HCT116 (cell line): ENCODE measurements around the gene EMP2. TPM values are rescaled to one million over a fixed set of nuclear protein-coding genes. Genes with fewer than 3 reads are reported as not detected.

Experiments
- ATAC-seq: fragments of 200-7000 bp; cut with Tn5 transposase; 2 replicates; pipeline ENCODE4 v1.9.1; 2020; ENCODE audit warnings: mild to moderate bottlenecking, moderate library complexity
- BruUV-seq: library from RNA; stranded (reverse); fragments of 400-500 nt; replicated peaks from 2 replicates; lab custom pipeline; 2021; lab: Mats Ljungman, UMichigan
- CTCF ChIA-PET: fragments of 300-600 bp; sonication (Branson Sonifier 250); formaldehyde crosslinking; loops from one replicate; lab custom pipeline; 2021; ENCODE audit warnings: antibody characterized with exemption; lab: Charles Lee
- POLR2A ChIA-PET: fragments of 300-600, 350-600 bp; sonication (Branson Sonifier 250); formaldehyde crosslinking; loops from one replicate; lab custom pipeline; 2021; ENCODE audit warnings: antibody characterized with exemption; lab: Charles Lee
- RAD21 ChIA-PET, 2 experiments: fragments of 300-600 bp; sonication (Branson Sonifier 250); formaldehyde crosslinking; loops; one replicate each; lab custom pipeline; 2023; ENCODE audit warnings: low total read pairs in 2 of 2; ENCODE audit not compliant: uncharacterized antibody in 2 of 2, unreplicated experiment in 2 of 2, low non-redundant PET in 1 of 2; lab: Charles Lee
- DNase-seq: peaks from one replicate; pipeline ENCODE4 v3.0.0-alpha.2; 2010; ENCODE audit warnings: low read depth, low spot score
- H2AFZ ChIP-seq: fragments of 200-600 bp; shearing (Covaris generic), sonication (generic); 2 replicates; pipeline ENCODE4 v1.6.1; 2017; ENCODE audit warnings: low read depth, mixed run types, mixed read lengths, antibody characterized with exemption, low read length; ENCODE audit not compliant: poor library complexity, severe bottlenecking
- H3K27ac ChIP-seq: 2 replicates; pipeline ENCODE4 v1.5.1; 2012; ENCODE audit warnings: low read depth, low read length
- H3K27me3 ChIP-seq: fragments of 200-600 bp; sonication (generic); 2 replicates; pipeline ENCODE4 v1.6.1; 2016; ENCODE audit warnings: mixed run types, low read length, mixed read lengths; ENCODE audit not compliant: insufficient read depth
- H3K36me3 ChIP-seq, 2 experiments: fragments of 200-500 bp in 1 of 2; fragments of 200-600 bp in 1 of 2; sonication (Bioruptor generic) in 1 of 2; sonication (generic) in 1 of 2; 2 replicates each; pipeline versions ENCODE4 v1.5.1 to v1.6.1; 2014 to 2016; ENCODE audit warnings: low read length in 2 of 2, inconsistent platforms in 1 of 2, mixed read lengths in 1 of 2, mixed run types in 1 of 2; ENCODE audit not compliant: insufficient read depth in 2 of 2, control insufficient read depth in 1 of 2
- H3K4me1 ChIP-seq, 2 experiments: fragments of 200-600 bp in 1 of 2; sonication (generic) in 1 of 2; 2 replicates each; pipeline versions ENCODE4 v1.5.1 to v1.6.1; 2012 to 2017; ENCODE audit warnings: low read length in 2 of 2, inconsistent platforms in 1 of 2, mild to moderate bottlenecking in 1 of 2, mixed read lengths in 1 of 2, mixed run types in 1 of 2, moderate library complexity in 1 of 2; ENCODE audit not compliant: insufficient read depth in 2 of 2, control insufficient read depth in 1 of 2
- H3K4me2 ChIP-seq: fragments of 200-600 bp; sonication (generic); 2 replicates; pipeline ENCODE4 v1.6.1; 2017; ENCODE audit warnings: mixed run types, low read length, mixed read lengths
- H3K4me3 ChIP-seq, 2 experiments: fragments of 200-600 bp in 1 of 2; sonication (generic) in 1 of 2; replicated peaks in 1 of 2; 2 replicates each; pipeline ENCODE4 v1.5.1; 2011 to 2016; ENCODE audit warnings: low read length in 2 of 2, control low read depth in 1 of 2, low read depth in 1 of 2, mild to moderate bottlenecking in 1 of 2, mixed read lengths in 1 of 2, mixed run types in 1 of 2
- H3K79me2 ChIP-seq: fragments of 200-600 bp; sonication (generic); 2 replicates; pipeline ENCODE4 v1.6.1; 2017; ENCODE audit warnings: mild to moderate bottlenecking, mixed run types, low read length, moderate library complexity, mixed read lengths; ENCODE audit not compliant: insufficient read depth
- H3K9ac ChIP-seq: fragments of 200-600 bp; sonication (generic); 2 replicates; pipeline ENCODE4 v1.6.1; 2016; ENCODE audit warnings: low read length, mixed read lengths
- H3K9me2 ChIP-seq: fragments of 200-600 bp; sonication (generic), shearing (Covaris generic); 2 replicates; pipeline ENCODE4 v1.6.1; 2017; ENCODE audit warnings: mixed run types, mild to moderate bottlenecking, moderate library complexity; ENCODE audit not compliant: insufficient read depth
- H3K9me3 ChIP-seq, 2 experiments: fragments of 200-500 bp in 1 of 2; fragments of 200-600 bp in 1 of 2; sonication (Bioruptor generic) in 1 of 2; sonication (generic) in 1 of 2; 2 replicates each; pipeline ENCODE4 v1.6.1; 2014 to 2017; ENCODE audit warnings: low read length in 2 of 2, mixed read lengths in 2 of 2, inconsistent platforms in 1 of 2, low read depth in 1 of 2, mild to moderate bottlenecking in 1 of 2, mixed run types in 1 of 2, moderate library complexity in 1 of 2; ENCODE audit not compliant: control insufficient read depth in 1 of 2, insufficient read depth in 1 of 2
- H4K20me1 ChIP-seq: fragments of 200-600 bp; sonication (generic), shearing (Covaris generic); 2 replicates; pipeline ENCODE4 v1.6.1; 2017; ENCODE audit warnings: mixed run types, mild to moderate bottlenecking, moderate library complexity; ENCODE audit not compliant: insufficient read depth
- ATF3 ChIP-seq: IDR thresholded peaks from 2 replicates; pipeline ENCODE4 v1.6.1; 2012
- CBX3 ChIP-seq: IDR thresholded peaks from 2 replicates; pipeline ENCODE4 v1.6.1; 2012; ENCODE audit warnings: low read depth
- EGR1 ChIP-seq: IDR thresholded peaks from 2 replicates; pipeline ENCODE4 v1.6.1; 2012; ENCODE audit warnings: low read depth
- ELF1 ChIP-seq: IDR thresholded peaks from 2 replicates; pipeline ENCODE4 v1.6.1; 2012; ENCODE audit warnings: low read depth, borderline replicate concordance
- EZH2phosphoT487 ChIP-seq: fragments of 200-600 bp; IDR thresholded peaks from 2 replicates; pipeline ENCODE4 v1.6.1; 2018; ENCODE audit warnings: antibody characterized with exemption, borderline replicate concordance
- FOSL1 ChIP-seq: IDR thresholded peaks from 2 replicates; pipeline ENCODE4 v1.6.1; 2012; ENCODE audit warnings: low read depth
- JUND ChIP-seq: IDR thresholded peaks from 2 replicates; pipeline ENCODE4 v1.6.1; 2012
- MAX ChIP-seq: IDR thresholded peaks from 2 replicates; pipeline ENCODE4 v1.6.1; 2012
- POLR2A ChIP-seq: IDR thresholded peaks from 2 replicates; pipeline ENCODE4 v1.7.0; 2011; ENCODE audit warnings: borderline replicate concordance; ENCODE audit not compliant: insufficient read depth, insufficient read length; ENCODE audit errors: extremely low read depth
- REST ChIP-seq: IDR thresholded peaks from 2 replicates; pipeline ENCODE4 v1.6.1; 2012; ENCODE audit warnings: low read depth
- SIN3A ChIP-seq: IDR thresholded peaks from 2 replicates; pipeline ENCODE4 v1.6.1; 2012; ENCODE audit warnings: low read depth
- SP1 ChIP-seq: IDR thresholded peaks from 2 replicates; pipeline ENCODE4 v1.6.1; 2012; ENCODE audit warnings: low read depth
- TCF7L2 ChIP-seq: IDR thresholded peaks from 2 replicates; pipeline ENCODE4 v1.7.0; 2011; ENCODE audit warnings: borderline replicate concordance, inconsistent platforms; ENCODE audit not compliant: insufficient read depth, insufficient read length; ENCODE audit errors: extremely low read depth
- ZFX ChIP-seq: fragments of 450-650 bp; IDR thresholded peaks from 2 replicates; pipeline ENCODE4 v1.6.1; 2017
- ZNF274 ChIP-seq: fragments of 200-500 bp; sonication (Bioruptor generic); IDR thresholded peaks from 2 replicates; pipeline ENCODE4 v1.6.1; 2014; ENCODE audit warnings: mild to moderate bottlenecking, low read depth, low read length, inconsistent platforms
- intact Hi-C: fragments of 100-400 bp; cut with micrococcal nuclease; formaldehyde crosslinking; loops from 2 replicates; pipeline ENCODE4 v1.10.0; 2022
- total RNA-seq: library from RNA; stranded (reverse); gene quantifications from one replicate; pipeline ENCODE4 v1.2.1, GENCODE V29; 2021; ENCODE audit not compliant: unreplicated experiment

Gene EMP2
- total RNA-seq, 1 experiment from 2014 or later = 32.6 TPM

- H4K20me1 ChIP-seq = no peaks in the 10 kb centered on the region
- no peaks in the 10 kb centered on the region for H3K79me2 ChIP-seq
- 0 out of 2 replicates have a peak, but pooled peaks cover 1% of the 10 kb centered on the region for H3K27me3 ChIP-seq
- H3K9me2 ChIP-seq = no peaks in the 10 kb centered on the region
- BruUV-seq = no TSS peak
- no peak for TF ChIP-seq ELF1
- TF ChIP-seq EZH2phosphoT487 = no peak
- no peak for TF ChIP-seq REST
- no peak for TF ChIP-seq ATF3
- TF ChIP-seq EGR1 = peak; percentile 72
- TF ChIP-seq SP1 = peak; percentile 85
- TF ChIP-seq JUND = no peak
- no peak for TF ChIP-seq TCF7L2
- no peak for TF ChIP-seq ZFX
- peak; percentile 88 for TF ChIP-seq MAX
- TF ChIP-seq ZNF274 = no peak
- peak; percentile 97 for TF ChIP-seq CBX3
- no peak for TF ChIP-seq FOSL1
- no peak for TF ChIP-seq POLR2A
- TF ChIP-seq SIN3A = no peak
- DNase-seq (no peak), ATAC-seq (peak; percentile 85)
- no peaks in the 10 kb centered on the region for H3K36me3 ChIP-seq
- intact Hi-C loops = no loop called here
- peak overlapping the region; percentile 64 for H3K4me2 ChIP-seq
- H3K27ac ChIP-seq = no peak overlapping the region; the same call in 1 of the 2 replicates
- H3K4me1 ChIP-seq = peaks cover 9 to 15% of the 10 kb centered on the region in 2 experiments
- ChIA-PET CTCF (interaction anchor here (1.4 kb wide), 1 partner anchor 14 kb away, joined by 4 read pairs; the partner anchor contains the start of gene EMP2), POLR2A (no interaction called here), RAD21 (no interaction called here)
- no peak overlapping the region for H3K9ac ChIP-seq
- H2AFZ ChIP-seq = peak overlapping the region; percentile 59
- H3K9me3 ChIP-seq = no peaks in the 10 kb centered on the region
- no peak overlapping the region for H3K4me3 ChIP-seq
Measured at GRCh38 chr16:10594312-10594950, 14.0 kb upstream of the EMP2 start.
